Thoracic aorta (tissue), 2 donors: Measurements from ENCODE around the gene SLC20A1. TPM values are rescaled to one million over a fixed set of nuclear protein-coding genes. Genes with fewer than 3 reads are reported as not detected.

ENCODE experiments used
- ATAC-seq: fragments of 150-250 bp; one replicate; pipeline ENCODE4 v1.8.0; 2017; ENCODE audit warnings: low read depth; ENCODE audit not compliant: insufficient number of reproducible peaks, low FRiP score
- DNase-seq: peaks from one replicate; pipeline ENCODE4 v3.0.0-alpha.2; 2020; ENCODE audit warnings: low spot score
- H3K27ac ChIP-seq, 2 donors: fragments of 200-600 bp; sonication (generic); 1 replicate in 1 of 2; 2 replicates in 1 of 2; pipeline ENCODE4 v1.5.1; 2016; ENCODE audit warnings: mild to moderate bottlenecking in 2 of 2, moderate library complexity in 2 of 2
- H3K27me3 ChIP-seq: fragments of 200-600 bp; sonication (generic); replicated peaks from 2 replicates; pipeline ENCODE4 v1.6.0; 2016; ENCODE audit warnings: mild to moderate bottlenecking; ENCODE audit not compliant: insufficient read depth
- H3K36me3 ChIP-seq: fragments of 200-600 bp; sonication (generic); one replicate; pipeline ENCODE4 v1.5.1; 2016
- H3K4me1 ChIP-seq, 2 donors: fragments of 200-600 bp; sonication (generic); 1 replicate in 1 of 2; 2 replicates in 1 of 2; pipeline versions ENCODE4 v1.5.1 to v1.6.0; 2016; ENCODE audit warnings: low read depth in 2 of 2, mild to moderate bottlenecking in 1 of 2; ENCODE audit not compliant: control insufficient read depth in 1 of 2
- H3K4me3 ChIP-seq: fragments of 200-600 bp; sonication (generic); 2 replicates; pipeline ENCODE4 v1.5.1; 2016; ENCODE audit warnings: mild to moderate bottlenecking
- H3K9me3 ChIP-seq: fragments of 200-600 bp; sonication (generic); 2 replicates; pipeline ENCODE4 v1.5.1; 2016
- total RNA-seq, 2 donors: library from RNA; depleted of rRNA; stranded (reverse); fragments of >200 nt; gene quantifications; one replicate each; pipeline versions ENCODE4 v1.1.0 to v1.2.3, GENCODE V29; 2016
- TF ChIP-seq, protein P1 (sequence below): fragments of 200-600 bp; sonication (generic); IDR thresholded peaks from one replicate; pipeline ENCODE4 v1.5.1; 2019; ENCODE audit warnings: antibody characterized with exemption

The SLC20A1 gene
- total RNA-seq, 2 donors from 2014 or later, result 62.3 to 146 TPM

- no peaks in the 10 kb centered on the region for H3K36me3 ChIP-seq
- no peak for ATAC-seq
- H3K27ac ChIP-seq, result peak overlapping the region in 1 of 2 donors; percentile 8
- TF ChIP-seq, protein P1, sequence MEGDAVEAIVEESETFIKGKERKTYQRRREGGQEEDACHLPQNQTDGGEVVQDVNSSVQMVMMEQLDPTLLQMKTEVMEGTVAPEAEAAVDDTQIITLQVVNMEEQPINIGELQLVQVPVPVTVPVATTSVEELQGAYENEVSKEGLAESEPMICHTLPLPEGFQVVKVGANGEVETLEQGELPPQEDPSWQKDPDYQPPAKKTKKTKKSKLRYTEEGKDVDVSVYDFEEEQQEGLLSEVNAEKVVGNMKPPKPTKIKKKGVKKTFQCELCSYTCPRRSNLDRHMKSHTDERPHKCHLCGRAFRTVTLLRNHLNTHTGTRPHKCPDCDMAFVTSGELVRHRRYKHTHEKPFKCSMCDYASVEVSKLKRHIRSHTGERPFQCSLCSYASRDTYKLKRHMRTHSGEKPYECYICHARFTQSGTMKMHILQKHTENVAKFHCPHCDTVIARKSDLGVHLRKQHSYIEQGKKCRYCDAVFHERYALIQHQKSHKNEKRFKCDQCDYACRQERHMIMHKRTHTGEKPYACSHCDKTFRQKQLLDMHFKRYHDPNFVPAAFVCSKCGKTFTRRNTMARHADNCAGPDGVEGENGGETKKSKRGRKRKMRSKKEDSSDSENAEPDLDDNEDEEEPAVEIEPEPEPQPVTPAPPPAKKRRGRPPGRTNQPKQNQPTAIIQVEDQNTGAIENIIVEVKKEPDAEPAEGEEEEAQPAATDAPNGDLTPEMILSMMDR, result no peak
- no peak overlapping the region for H3K4me3 ChIP-seq
- no peak for DNase-seq
- H3K4me1 ChIP-seq, result peaks cover 5 to 35% of the 10 kb centered on the region in 2 donors
- no peaks in the 10 kb centered on the region for H3K27me3 ChIP-seq
- no peaks in the 10 kb centered on the region for H3K9me3 ChIP-seq
These were observed 5.3 kb upstream of the SLC20A1 start for GRCh38 chr2:112640467-112640799.

GRCh38 chr2:112640800-112641675, 4.7 kb upstream of the SLC20A1 start:
- Histone ChIP-seq H3K4me1 (peaks cover 5 to 35% of the 10 kb centered on the region in 2 donors), H3K4me3 (no peak overlapping the region), H3K36me3 (no peaks in the 10 kb centered on the region), H3K9me3 (no peaks in the 10 kb centered on the region), H3K27me3 (no peaks in the 10 kb centered on the region), H3K27ac (peak overlapping the region; percentile 33 to 56)
- DNase-seq, result no peak
- no peak for ATAC-seq
- TF ChIP-seq, protein P1, result no peak

- H3K4me3 ChIP-seq, result no peak overlapping the region
- no peaks in the 10 kb centered on the region for H3K36me3 ChIP-seq
- ATAC-seq, result no peak
- H3K27ac ChIP-seq, result peak overlapping the region; percentile 33 to 56
- DNase-seq, result no peak
- no peaks in the 10 kb centered on the region for H3K27me3 ChIP-seq
- no peaks in the 10 kb centered on the region for H3K9me3 ChIP-seq
- TF ChIP-seq, protein P1, result no peak
- H3K4me1 ChIP-seq, result peaks cover 5 to 36% of the 10 kb centered on the region in 2 donors
These were observed 4.0 kb upstream of the SLC20A1 start for GRCh38 chr2:112641701-112642100.

DNA sequence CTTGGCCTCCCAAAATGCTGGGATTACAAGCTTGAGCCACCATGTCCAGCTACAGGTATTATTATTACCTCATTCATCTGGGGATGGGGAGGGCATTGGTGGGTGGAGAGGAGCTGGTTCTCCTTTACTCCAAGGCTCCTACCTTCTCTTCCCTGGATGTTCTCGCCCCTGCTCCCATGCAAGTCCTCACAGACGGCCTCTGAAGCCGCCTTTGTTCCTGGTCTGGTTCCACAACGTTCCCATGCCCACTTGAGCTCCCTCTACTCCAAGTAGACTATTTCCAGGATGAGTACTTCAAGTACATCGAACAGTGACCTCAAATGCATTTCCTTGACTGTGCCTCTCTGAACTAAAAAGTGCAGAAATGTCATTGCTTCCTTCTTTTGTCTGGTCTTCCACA, 3.2 kb upstream of the SLC20A1 start:
- TF ChIP-seq, protein P1, result no peak
- peaks cover 5 to 44% of the 10 kb centered on the region in 2 donors for H3K4me1 ChIP-seq
- no peaks in the 10 kb centered on the region for H3K27me3 ChIP-seq
- DNase-seq (no peak), ATAC-seq (no peak)
- H3K27ac ChIP-seq, result no peak overlapping the region
- H3K4me3 ChIP-seq, result no peak overlapping the region
- H3K9me3 ChIP-seq, result no peaks in the 10 kb centered on the region
- H3K36me3 ChIP-seq, result no peaks in the 10 kb centered on the region

DNA sequence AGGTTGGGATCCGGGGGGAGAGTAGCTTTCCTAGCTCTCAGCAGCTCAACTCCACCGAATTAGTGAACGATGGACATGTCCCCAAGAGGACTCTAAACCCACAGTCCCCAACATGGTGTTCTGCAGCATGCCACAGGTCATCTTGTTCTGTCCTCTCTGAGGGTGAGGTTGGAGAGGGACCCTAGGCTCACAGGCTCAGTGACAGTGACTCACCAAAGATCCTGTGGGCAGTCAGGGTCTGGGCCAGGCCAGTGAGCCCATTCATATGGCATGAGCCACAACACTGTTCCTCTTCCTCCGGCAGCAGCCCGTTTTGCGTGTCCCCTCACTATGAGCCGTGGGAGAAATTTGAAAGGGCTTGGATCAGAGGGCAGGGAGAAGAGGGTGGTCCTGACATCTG, 2.8 kb upstream of the SLC20A1 start:
- no peak for ATAC-seq
- Histone ChIP-seq H3K27me3 (no peaks in the 10 kb centered on the region), H3K4me3 (no peak overlapping the region), H3K27ac (no peak overlapping the region), H3K9me3 (no peaks in the 10 kb centered on the region), H3K36me3 (no peaks in the 10 kb centered on the region), H3K4me1 (peaks cover 10 to 48% of the 10 kb centered on the region in 2 donors)
- no peak for DNase-seq
- TF ChIP-seq, protein P1, result no peak
